Left ventricle myocardium superior (tissue), 1 donor: Measurements from ENCODE around the gene ZMAT2. TPM values are rescaled to one million over a fixed set of nuclear protein-coding genes. Genes with fewer than 3 reads are reported as not detected.

ENCODE experiments used
- total RNA-seq: library from RNA; stranded (reverse); fragmentation: NEBNext Ultra II Directional; extraction: Animal tissue kit (Norgen Biotek cat#: 25700); gene quantifications from one replicate; pipeline ENCODE4 v1.2.1, GENCODE V29; 2021
- donor health status: DM: no; HTN: yes; CAD: no; lungs with severe emphysema.

Gene ZMAT2
- total RNA-seq, 1 donor from 2014 or later, result 31.4 TPM

Other genes starting within 250 kb of the ZMAT2 start
- gene EIF4EBP3, start 152.8 kb upstream of the ZMAT2 start, total RNA-seq, result 18.2 TPM
- 27.4 TPM for gene SRA1, start 143.0 kb upstream of the ZMAT2 start, total RNA-seq
- gene APBB3, start 135.8 kb upstream of the ZMAT2 start, total RNA-seq, result 13.3 TPM
- gene SLC35A4, start 135.6 kb upstream of the ZMAT2 start, total RNA-seq, result 77.5 TPM
- gene CD14, start 67.3 kb upstream of the ZMAT2 start, total RNA-seq, result 31.0 TPM
- gene TMCO6, start 61.0 kb upstream of the ZMAT2 start, total RNA-seq, result 3.2 TPM
- 161 TPM for gene NDUFA2, start 52.8 kb upstream of the ZMAT2 start, total RNA-seq
- gene IK, start 52.6 kb upstream of the ZMAT2 start, total RNA-seq, result 73.7 TPM
- gene WDR55, start 35.5 kb upstream of the ZMAT2 start, total RNA-seq, result 12.1 TPM
- 0.67 TPM for gene DND1, start 26.9 kb upstream of the ZMAT2 start, total RNA-seq
- gene HARS1, start 9.1 kb upstream of the ZMAT2 start, total RNA-seq, result 36.7 TPM
- gene HARS2, start 9.0 kb upstream of the ZMAT2 start, total RNA-seq, result 27.9 TPM
- gene PCDHA1, start 85.7 kb downstream of the ZMAT2 start, total RNA-seq, result not detected
- not detected for gene PCDHA2, start 94.4 kb downstream of the ZMAT2 start, total RNA-seq
- 0.07 TPM for gene PCDHA3, start 100.6 kb downstream of the ZMAT2 start, total RNA-seq
- 0.10 TPM for gene PCDHA4, start 106.6 kb downstream of the ZMAT2 start, total RNA-seq
- not detected for gene PCDHA5, start 121.2 kb downstream of the ZMAT2 start, total RNA-seq
- not detected for gene PCDHA6, start 127.5 kb downstream of the ZMAT2 start, total RNA-seq
- gene PCDHA7, start 133.8 kb downstream of the ZMAT2 start, total RNA-seq, result 0.12 TPM
- gene PCDHA8, start 140.7 kb downstream of the ZMAT2 start, total RNA-seq, result not detected
- gene PCDHA9, start 147.9 kb downstream of the ZMAT2 start, total RNA-seq, result not detected
- gene PCDHA10, start 155.4 kb downstream of the ZMAT2 start, total RNA-seq, result 0.15 TPM
- not detected for gene PCDHA11, start 168.5 kb downstream of the ZMAT2 start, total RNA-seq
- gene PCDHA12, start 174.9 kb downstream of the ZMAT2 start, total RNA-seq, result not detected
- gene PCDHA13, start 181.7 kb downstream of the ZMAT2 start, total RNA-seq, result 0.10 TPM
- gene PCDHAC1, start 225.9 kb downstream of the ZMAT2 start, total RNA-seq, result 0.10 TPM